DLD1 (cell line): ENCODE results near the gene GRAMD2B.

Experiments
- in situ Hi-C: cut with HindIII; loops from 2 replicates; pipeline ENCODE4 v1.10.0; 2017; ENCODE audit warnings: low sequenced_read_pairs

The GRAMD2B gene

DNA sequence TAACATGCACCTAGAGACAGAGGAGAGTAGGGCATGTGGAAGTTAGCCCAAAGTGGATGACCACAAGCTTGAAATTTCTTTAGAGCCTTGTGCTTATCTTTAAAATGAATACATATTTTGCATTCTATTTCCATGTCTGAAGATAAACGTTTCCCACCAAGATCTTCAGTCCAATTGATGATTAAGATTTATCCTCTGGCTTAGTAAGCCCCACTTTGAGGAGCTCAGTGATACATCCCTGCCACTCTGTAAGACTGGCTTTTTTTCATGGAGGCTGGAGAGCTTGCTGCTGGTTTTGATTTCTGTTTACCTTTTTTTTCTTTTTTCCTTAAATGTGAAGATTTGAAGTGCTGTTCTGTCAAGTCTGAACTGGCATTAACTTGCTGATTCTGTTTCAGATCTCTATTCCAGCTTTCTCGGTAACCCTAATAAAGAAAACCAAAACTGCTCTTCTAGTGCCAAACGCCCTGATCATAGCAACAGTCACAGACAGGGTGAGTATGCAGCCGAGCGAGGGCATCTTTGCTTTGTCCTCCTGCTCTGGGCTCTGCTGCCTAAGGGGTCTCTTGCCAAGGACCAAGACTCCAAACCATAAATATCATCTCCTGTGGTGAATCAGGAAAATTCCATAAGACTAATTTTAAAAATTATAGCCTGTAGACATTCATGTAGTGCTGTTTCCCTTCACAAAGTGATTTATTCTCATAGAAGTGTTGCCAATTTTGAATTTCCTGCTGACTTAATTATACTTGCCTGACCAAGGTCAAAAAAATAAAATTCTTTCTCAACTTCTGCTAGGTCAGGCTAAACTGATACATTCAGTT is 54.3 kb downstream of the GRAMD2B start:
- in situ Hi-C loops: no loop called here

DNA sequence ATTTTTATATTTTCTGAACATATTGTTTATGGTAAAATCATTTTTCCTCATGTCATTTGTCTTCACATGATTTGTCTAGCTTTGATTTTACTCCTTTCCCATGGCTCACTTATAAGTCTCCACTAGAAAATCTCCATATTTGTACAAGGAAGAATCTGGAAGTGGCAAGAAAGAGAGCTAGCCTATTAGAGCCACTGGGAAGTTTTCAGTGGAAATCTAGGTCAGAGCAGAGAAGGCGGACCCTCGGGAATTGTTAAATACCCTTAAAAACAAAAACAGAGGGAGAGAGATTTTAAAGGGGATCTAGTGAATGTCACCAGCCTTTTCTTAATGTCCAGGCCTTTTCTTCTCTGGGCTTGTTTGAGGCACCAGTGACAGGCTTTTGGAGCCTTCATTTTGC is 56.6 kb downstream of the GRAMD2B start:
- in situ Hi-C loops: no loop called here

DNA sequence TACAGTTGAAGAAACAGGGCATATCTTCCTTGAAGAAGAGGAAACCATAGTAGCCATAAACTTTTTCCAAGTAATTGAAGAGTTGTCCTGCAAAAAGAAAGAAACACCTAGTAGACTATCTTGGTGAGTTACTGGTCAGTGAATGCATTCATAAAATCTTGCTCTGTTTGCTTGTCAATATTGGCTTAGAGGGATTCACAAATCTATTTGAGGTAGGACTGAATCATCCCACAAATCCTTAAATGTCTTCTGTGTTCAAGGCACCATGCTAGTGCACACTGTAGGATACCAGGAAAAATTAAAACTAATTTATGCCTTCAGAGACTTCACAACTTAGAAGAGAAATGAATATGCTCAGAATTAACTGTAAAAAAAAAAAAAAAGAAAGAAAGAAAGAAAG is 57.6 kb downstream of the GRAMD2B start:
- in situ Hi-C loops: no loop called here

DNA sequence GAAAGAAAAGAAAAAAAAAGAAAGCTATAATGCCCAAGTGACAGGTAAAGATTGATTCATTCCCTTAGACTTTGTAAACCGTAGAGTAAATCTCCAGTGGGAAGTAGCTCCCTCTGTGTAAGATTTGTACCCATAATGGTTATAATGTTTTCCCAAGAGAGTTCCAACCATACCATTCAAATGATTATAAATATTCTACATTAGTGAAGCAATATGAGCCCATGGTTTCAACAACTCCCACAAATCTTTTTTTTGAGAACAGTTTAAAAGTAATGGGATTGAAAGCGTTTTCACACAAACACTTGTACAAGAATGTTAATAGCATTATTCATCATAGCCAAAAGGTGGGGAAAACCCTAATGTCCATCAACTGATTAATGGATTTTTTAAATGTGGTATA is 58.0 kb downstream of the GRAMD2B start:
- in situ Hi-C loops: no loop called here

DNA sequence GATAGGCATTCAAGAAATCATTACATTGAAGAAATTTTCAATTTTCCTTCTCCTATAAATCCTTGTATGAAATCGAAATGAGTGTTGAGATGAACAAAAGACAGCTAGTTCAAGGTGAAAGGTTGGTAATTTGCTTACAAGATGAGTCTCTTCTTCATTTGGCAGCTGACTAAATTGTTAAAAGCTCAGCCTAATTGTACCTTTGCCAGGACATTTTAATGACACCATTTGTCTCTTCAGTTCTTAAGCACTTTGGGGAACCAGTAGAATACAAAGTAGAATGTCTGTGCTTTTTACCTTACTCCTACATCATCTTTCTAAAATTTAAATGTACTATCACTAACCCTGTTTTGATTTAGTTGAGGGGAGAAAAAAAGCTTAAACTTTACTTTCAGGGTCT is 59.4 kb downstream of the GRAMD2B start:
- in situ Hi-C loops: no loop called here

DNA sequence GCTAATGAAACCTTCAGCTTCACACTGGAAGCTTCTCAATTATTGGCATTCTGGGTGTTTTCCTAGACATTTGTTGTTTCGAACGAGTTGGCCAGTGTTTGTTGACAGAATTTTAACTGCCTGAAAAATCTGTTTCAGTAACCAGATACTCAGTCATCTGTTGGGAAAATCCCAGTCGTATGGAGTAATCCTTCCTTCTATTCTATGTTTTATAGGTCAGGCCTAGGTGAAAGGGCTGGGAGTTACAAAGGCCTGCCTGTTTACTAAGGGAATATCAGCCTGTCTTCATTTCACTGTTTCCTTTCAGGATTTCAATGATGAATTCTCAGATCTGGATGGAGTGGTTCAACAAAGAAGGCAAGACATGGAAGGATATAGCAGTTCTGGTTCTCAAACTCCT is 59.9 kb downstream of the GRAMD2B start:
- in situ Hi-C loops: no loop called here

DNA sequence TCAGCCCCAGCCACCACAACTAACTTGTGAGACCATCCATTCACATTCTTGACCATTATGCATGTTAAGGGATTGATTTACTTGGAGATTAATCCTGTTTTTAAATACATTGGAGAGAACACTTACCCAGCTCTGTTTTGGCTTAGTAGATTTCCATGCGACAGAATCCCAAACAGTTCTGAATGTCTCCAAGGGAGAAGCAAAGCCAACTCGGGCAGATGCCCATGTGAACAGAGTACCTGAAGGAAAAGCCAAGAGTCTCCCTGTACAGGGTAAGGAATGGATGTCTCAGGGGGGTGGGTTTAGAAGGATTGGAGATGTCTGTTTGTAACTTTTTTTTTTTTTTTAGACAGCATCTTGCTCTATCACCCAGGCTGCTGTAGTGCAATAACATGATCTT is 61.0 kb downstream of the GRAMD2B start:
- in situ Hi-C loops: no loop called here

DNA sequence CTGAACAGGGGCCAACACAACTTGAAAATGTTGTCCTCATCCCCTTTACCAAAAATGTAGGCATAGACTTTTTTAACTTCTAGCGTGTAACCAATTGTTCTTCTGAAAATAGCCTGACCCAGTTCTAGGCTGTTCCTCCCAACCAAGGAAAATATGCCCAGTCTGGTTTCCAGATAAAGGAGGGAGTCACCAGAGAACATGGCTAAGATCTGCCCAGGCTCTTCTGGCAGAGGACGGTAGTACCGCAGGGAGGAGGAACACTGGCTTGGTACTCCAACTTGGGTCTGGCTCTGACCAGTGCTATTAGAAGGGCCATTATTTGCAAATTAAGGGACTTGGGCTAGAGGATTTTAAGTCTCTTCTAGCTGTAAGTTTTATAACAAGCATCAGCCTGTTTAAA is 63.1 kb downstream of the GRAMD2B start:
- in situ Hi-C loops: no loop called here

DNA sequence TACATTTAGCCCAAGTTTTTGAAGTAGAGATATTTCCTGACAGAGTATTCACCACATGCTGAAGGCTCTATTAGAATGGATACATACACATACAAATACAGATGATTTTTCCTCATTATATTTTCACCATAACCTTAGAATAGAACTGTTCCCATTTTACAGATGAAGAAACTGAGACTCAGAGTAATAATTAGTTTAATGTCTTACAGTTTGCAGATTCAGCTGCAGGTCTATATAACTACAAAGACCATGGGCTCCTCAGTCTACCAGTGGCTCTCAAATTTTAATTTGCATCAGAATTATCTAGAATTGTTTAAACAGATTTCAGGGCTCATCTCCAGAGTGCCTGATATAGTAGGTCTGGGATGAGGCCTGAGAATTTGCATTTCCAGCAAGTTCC is 64.4 kb downstream of the GRAMD2B start:
- in situ Hi-C loops: no loop called here

DNA sequence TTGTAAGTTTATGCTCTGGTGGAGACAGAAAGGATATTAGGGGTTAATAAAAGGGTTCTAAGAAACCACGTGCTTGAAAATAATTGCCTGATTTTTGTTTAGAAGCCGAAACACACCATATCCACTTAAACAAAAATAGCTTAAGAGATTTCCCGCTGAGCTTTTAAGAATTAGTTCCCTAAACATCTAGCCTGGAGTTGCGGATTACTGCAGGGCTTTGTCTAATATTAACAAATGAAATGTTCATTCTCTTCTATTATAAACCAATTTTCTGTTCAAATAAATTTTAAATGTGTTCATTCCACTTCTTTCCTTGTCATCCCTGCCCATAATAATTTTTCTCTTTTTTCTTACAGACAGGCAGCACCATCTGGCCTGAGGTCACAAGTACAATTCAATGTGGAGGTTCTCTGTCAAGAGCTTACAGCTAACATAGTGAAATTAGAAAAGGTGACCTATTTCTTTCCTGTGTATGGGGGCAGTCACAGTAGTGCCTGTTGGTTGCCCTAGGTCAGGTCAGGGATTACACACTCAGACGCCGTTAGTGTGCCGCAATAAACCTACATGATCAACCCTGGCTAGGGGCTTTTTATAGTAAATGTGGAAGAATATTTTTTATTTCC is 65.3 kb downstream of the GRAMD2B start:
- in situ Hi-C loops: no loop called here

DNA sequence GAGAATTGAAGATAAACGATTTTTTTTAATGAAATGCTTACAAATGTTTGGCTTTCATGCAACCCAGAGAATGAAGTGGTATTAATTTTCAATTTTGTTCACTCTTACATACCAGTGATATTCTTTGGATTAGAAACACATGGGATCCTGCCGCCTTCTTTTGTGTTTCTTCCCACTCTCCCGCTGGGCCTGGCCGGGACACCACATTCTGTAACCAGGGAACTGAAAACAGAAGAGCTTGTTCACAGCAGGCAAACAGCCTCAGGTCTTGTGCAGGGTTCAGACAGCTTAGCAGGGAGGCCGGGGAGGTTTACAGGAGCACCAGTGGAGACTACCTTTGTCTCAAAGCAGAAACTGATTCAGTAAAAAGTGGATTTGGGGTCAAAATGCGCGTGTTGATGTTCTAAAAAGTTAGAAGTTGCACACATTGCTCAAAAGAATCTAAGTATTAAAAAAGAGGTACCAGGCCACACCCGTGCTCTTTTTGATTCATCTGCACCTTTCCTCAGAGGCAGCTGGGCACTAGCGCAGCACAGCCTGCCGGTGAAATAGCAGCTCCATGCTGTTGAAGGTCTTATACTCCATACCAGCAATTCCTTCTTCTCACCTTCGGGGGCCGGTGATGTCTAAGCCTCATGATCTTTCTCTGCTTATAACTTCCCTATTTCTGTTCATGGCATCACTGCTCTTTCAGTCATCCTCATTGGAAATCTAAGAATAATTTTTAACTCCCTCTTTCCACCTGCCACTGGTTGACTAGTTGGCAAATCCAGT is 67.1 kb downstream of the GRAMD2B start:
- in situ Hi-C loops: no loop called here

DNA sequence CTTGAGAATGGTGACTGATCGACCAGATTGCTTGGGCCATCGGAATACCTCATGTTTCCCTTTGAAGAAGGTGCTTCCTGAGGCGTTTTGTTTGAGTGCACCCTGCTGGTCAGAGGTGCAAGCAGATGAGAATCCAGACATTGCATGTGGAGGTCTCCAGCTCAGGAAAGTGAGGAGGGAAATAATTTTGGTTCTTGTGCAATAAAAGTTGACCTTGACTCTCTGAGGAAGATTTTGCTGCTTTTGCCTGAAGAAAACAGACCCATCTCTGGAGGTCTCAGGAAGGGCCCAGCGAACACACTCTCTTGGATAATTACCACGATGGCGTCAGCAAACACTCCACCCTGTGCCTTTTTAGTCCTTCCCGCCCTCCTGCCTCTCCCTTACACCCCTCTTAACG is 69.7 kb downstream of the GRAMD2B start:
- in situ Hi-C loops: no loop called here

DNA sequence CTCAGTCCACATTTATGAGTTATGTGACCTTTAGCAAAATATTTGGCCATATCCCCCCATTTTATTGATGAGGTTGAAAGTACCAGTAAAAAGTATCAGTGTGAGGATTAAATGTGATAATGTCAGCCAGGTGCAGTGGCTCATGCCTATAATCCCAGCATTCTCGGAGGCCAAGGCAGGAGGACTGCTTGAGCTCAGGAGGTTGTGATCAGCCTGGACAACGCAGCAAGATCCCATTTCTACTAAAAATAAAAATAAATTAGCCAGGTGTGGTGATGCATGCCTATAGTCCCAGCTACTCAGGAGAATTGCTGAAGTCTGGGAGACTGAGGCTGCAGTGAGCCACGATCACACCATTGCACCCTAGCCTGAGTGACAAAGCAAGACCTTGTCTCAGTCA is 71.2 kb downstream of the GRAMD2B start:
- in situ Hi-C loops: no loop called here

DNA sequence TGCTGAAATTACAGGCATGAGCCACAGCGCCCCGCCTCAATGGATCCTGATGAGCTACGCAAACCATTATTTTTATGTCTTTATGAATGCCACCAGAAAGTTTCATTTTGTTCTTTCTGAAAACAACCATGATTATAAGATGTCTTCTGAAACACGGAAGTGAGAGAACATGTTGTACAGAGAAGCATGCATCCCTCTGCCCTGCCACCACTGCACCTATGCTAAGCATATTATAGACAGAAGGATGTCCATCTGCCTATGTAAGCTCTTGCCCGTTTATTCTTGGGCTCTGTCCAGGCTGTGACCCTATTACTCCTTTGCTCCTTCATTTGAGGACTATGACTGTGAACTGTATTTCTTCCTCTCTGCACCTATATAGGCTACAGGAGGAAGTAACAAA is 74.3 kb downstream of the GRAMD2B start:
- in situ Hi-C loops: no loop called here

DNA sequence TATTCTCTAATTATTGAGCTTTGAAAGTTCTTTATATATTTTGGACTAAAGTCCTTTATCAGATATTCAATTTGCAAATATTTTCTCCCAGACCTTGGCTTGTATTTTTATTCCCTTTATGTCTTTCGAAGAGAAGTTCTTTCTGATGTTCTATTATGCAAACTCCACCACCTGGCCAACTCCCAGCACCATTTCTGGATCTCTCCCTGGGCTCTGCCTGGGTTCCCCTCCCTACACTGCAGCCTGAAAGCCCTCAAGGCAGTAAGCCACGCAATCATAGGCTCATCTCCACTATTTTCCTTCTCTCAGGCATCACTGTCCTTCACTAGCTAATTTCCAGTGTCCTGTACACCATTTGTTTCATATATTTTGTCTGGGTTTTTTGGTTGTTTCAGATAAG is 76.1 kb downstream of the GRAMD2B start:
- in situ Hi-C loops: no loop called here

DNA sequence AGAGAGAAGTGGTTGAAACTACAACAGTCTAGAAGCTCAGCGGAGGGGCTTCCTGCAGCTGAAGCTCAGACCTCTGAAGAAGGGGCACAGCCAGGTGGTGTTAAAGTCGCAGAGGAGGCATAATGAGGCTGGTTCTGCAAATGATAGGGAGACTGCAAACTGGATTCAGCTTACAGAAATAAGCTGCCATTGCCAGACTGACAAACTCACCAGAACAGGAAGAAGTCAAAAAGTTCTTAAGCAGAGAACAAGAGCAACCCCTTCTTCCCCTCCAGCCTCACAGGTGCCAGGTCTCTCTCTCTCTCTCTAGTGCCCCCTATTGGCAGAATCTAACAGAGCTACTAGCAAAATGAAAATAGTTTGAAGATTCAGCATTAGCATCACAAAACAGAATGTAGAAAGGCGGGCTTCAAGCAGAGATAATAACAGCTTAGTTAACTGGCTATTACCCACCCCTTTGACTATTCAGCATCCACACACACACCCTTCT is 76.7 kb downstream of the GRAMD2B start:
- in situ Hi-C loops: no loop called here

DNA sequence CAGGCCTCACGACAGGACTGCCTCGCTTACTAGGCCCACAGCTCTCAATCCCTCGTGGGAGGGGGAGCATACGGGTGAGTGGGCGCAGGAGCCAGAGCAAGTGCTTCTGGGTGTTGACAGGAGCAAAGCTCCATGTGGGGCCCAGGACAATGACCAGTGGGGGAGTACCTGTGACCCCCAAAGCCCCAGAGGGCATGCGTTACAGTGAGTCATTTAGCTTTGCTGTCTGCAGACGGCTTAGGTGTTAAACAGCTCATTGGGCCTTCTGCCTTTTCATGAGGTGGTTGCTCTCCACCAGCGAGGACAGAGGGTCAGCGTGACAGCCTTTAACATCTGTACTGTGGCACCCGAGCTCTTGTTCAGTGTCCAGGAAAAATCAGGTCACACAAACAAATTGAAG is 78.2 kb downstream of the GRAMD2B start:
- in situ Hi-C loops: no loop called here

DNA sequence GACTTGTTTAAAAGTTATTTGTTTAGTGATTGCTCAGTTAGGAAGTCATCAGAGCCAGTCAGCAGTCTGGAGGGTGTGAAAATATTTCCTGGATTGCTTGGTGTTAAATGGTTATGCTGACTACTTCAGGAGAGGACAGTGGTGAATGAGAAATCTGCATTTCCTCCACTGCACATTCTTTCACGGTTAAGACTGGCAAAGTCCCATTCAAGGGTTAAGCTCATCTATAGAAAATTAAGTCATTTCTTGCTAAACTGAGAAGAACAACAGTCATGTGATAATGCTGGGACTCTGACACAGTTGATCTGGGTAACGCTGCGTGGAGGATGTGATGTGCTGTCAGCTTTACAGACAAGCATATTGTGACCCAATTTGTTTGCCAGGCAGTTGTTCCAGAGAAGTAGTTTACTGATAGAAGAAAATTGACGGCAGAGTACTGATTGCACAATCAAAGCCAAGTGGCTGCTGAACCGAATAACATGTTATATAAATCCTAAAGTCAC is 80.4 kb downstream of the GRAMD2B start:
- in situ Hi-C loops: no loop called here

DNA sequence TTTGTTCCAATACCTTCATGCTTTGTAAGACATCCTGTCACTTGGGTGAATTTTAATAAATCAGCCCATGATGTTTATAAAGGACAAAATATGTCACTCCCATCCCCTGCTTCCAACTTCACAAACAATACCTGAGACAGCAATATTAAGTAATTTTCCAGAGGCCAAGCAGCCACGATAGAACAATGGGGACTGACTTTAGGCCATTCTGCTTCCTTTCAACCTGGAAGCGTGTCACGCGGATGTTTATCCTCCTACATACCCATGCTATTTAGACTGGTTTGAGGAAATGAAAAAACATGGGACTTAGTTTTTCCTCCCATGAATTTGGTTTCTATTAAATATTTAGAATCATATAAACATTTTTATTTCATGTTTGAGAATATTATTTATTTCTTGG is 82.9 kb downstream of the GRAMD2B start:
- in situ Hi-C loops: no loop called here

DNA sequence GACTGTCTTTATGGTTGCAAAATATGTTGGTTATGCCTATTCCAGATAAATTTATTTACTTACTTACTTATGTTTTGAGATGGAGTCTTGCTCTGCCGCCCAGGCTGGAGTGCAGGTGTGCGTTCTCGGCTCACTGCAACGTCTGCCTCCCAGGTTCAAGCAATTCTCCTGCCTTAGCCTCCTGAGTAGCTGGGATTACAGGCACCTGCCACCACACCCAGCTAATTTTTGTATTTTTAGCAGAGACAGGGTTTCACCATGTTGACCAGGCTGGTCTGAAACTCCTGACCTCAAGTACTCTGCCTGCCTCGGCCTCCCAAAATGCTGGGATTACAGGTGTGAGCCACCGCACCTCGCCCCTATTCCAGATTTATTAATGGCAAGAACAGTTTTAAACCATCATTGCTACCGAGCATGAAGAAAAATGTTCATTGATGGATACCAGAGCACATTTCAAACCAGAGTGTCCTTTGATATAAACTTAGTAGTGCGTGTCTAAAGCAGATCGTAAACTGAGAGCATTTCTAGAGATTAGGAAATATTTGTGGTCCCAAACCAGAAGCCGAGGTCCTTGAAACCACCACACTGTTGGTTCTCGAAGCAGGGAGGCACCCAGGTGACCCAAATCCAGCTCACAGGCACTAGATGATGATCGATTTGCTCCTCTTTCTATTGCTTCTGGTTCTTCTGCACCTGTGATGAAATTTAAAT is 85.2 kb downstream of the GRAMD2B start:
- in situ Hi-C loops: no loop called here

DNA sequence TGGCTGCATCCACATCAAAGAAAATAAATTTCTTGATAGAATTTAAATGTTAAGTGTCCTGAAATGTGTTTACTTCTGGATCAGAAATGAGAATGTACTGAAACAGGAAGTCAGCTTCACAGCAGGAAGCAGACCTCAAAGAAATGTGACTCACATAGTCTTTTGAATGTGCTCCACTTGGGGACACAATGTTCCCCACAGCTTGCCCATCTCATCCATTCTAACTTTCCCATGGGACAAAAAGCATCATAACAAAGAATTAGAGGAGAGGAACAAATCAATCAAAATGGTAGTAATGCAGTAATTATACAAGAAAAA is 85.7 kb downstream of the GRAMD2B start:
- in situ Hi-C loops: no loop called here
